Lower lobe of right lung (tissue), 2 donors: Measurements from ENCODE around the gene SLIT3. TPM values are rescaled to one million over a fixed set of nuclear protein-coding genes. Genes with fewer than 3 reads are reported as not detected.
A peak's percentile ranks its signal among the peaks of the same experiment; 100 is the strongest.

Experiments used
- ATAC-seq, 2 donors: fragments of 200-7000 bp; cut with Tn5 transposase; one replicate each; pipeline ENCODE4 v1.9.1; 2020 to 2022; ENCODE audit warnings: mild to moderate bottlenecking in 2 of 2, moderate library complexity in 2 of 2
- DNase-seq: peaks from one replicate; pipeline ENCODE4 v3.0.0-alpha.2; 2020
- H3K27ac ChIP-seq: fragments of 200-600 bp; one replicate; pipeline ENCODE4 v1.8.0; 2022
- H3K27me3 ChIP-seq: fragments of 200-600 bp; one replicate; pipeline ENCODE4 v1.8.0; 2022; ENCODE audit warnings: low read depth
- H3K36me3 ChIP-seq: fragments of 200-600 bp; one replicate; pipeline ENCODE4 v1.8.0; 2022; ENCODE audit warnings: mild to moderate bottlenecking
- H3K4me1 ChIP-seq: fragments of 200-600 bp; one replicate; pipeline ENCODE4 v1.8.0; 2022
- H3K4me3 ChIP-seq: fragments of 200-600 bp; one replicate; pipeline ENCODE4 v1.8.0; 2022; ENCODE audit warnings: mild to moderate bottlenecking
- H3K9me3 ChIP-seq: fragments of 200-600 bp; one replicate; pipeline ENCODE4 v1.8.0; 2022
- intact Hi-C: fragments of 100-400 bp; cut with DNase I; formaldehyde crosslinking; loops from one replicate; pipeline ENCODE4 v1.11.0; 2022
- total RNA-seq: library from RNA; stranded (reverse); fragmentation: NEBNext Ultra II Directional; extraction: Animal tissue kit (Norgen Biotek cat#: 25700); gene quantifications from one replicate; pipeline ENCODE4 v1.2.1, GENCODE V29; 2021
- TF ChIP-seq, protein P1 (sequence below): fragments of 200-600 bp; IDR thresholded peaks from one replicate; pipeline ENCODE4 v1.8.0; 2022; ENCODE audit warnings: antibody characterized with exemption, mild to moderate bottlenecking
- donor health status: DM: no; HTN: yes; CAD: no; lungs with severe emphysema.

The SLIT3 gene
- total RNA-seq, 1 donor from 2014 or later: 48.6 TPM

DNA sequence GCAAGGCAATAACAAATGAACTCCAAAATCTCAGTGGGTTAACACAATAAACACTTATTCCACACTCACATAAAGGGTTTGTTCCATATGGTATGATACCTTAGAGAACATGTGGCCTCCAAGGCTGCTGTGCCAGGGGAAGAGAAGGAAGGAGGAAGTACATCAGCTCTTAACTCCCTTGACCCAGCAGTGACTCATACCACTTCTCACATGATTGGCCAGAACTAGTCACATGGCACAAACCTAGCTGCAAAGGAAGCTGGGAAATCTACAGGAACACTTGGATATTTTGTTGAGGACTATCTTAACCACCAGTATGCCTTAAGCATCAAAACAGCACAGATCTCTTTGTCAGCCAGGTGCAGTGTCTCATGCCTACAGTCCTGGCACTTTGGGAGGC, 99.3 kb downstream of the SLIT3 start:
- ATAC-seq (no peak), DNase-seq (no peak)
- Histone ChIP-seq H3K36me3 (no peaks in the 10 kb centered on the region), H3K4me3 (no peak overlapping the region), H3K27ac (no peak overlapping the region), H3K27me3 (no peaks in the 10 kb centered on the region), H3K9me3 (peaks cover 3% of the 10 kb centered on the region), H3K4me1 (no peaks in the 10 kb centered on the region)
- TF ChIP-seq, protein P1, sequence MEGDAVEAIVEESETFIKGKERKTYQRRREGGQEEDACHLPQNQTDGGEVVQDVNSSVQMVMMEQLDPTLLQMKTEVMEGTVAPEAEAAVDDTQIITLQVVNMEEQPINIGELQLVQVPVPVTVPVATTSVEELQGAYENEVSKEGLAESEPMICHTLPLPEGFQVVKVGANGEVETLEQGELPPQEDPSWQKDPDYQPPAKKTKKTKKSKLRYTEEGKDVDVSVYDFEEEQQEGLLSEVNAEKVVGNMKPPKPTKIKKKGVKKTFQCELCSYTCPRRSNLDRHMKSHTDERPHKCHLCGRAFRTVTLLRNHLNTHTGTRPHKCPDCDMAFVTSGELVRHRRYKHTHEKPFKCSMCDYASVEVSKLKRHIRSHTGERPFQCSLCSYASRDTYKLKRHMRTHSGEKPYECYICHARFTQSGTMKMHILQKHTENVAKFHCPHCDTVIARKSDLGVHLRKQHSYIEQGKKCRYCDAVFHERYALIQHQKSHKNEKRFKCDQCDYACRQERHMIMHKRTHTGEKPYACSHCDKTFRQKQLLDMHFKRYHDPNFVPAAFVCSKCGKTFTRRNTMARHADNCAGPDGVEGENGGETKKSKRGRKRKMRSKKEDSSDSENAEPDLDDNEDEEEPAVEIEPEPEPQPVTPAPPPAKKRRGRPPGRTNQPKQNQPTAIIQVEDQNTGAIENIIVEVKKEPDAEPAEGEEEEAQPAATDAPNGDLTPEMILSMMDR: no peak
- intact Hi-C loops: no loop called here

DNA sequence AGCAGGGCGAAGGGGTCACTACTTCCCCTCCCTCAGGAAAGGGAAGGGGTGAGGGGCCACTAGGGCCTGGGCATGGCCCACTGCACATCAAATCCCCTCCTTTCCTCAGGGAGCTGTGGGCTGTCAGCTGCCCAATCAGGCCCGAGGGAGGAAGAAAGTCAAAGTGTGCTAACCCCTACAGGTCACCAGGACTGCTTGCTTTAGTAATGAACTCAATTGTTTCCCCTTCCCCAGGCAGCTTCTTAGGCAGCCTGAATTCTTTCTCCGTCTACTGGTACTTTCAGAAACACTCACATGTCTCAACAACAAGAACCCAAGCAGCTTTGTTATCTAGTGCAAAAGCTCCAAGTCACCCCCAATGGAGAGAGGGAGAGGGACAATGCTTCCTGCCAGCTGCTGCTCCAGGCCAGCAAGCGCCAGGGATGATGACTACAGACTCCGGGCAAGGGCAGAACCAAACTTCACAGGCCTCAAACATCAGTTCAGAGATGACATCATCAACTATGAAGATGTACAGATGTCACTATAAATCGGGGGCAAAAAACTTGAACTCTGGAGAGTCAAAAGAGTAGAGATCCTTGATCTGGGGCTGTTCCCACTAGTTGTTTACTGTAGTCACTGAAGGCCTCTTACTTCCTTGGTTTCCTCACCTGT, 100.7 kb downstream of the SLIT3 start:
- no peak overlapping the region for H3K27ac ChIP-seq
- no peaks in the 10 kb centered on the region for H3K4me1 ChIP-seq
- H3K36me3 ChIP-seq: no peaks in the 10 kb centered on the region
- TF ChIP-seq, protein P1: no peak
- no peaks in the 10 kb centered on the region for H3K27me3 ChIP-seq
- DNase-seq (no peak), ATAC-seq (no peak)
- intact Hi-C loops: no loop called here
- peaks cover 3% of the 10 kb centered on the region for H3K9me3 ChIP-seq
- H3K4me3 ChIP-seq: no peak overlapping the region

DNA sequence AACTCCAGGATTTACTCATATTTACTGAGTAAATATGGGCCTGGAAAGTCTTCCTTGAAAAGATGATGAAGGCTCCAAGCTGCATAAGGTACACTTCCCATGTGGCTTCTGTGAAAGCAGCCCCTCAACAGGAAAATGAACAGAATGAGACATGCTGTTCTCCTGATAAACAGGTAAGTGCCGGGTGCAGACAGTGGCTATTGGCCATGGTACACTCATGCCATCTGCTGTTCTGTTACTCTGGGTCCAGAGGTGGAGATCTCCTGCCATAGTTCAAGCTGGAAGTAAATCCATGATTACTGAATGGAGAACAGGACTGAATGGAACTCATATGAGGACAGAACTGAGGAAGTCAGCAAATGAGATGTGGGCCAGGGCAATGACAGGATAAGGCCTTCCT, 103.6 kb downstream of the SLIT3 start:
- ATAC-seq (peak; percentile 51 to 77), DNase-seq (no peak)
- no peak overlapping the region for H3K27ac ChIP-seq

DNA sequence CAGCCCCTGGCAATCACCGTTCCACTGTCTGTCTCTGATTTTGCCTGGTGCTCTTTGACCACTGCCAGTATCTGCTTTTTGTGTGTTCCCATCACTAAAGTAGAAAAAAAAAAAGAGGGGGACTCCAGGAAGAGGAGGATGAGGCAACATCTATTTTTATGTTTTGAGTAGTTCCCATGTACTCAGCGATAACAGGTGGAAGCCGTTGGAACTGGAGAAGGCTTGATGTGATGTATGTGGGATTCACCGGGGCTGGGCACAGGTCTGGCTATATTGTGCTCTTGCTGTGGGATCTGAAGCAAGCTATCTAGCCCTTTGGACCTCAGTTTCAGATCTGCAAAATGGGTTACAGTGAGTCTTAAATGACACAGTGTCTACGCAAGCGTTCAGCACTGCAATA, 104.9 kb downstream of the SLIT3 start:
- Histone ChIP-seq H3K27ac (no peak overlapping the region), H3K9me3 (no peaks in the 10 kb centered on the region), H3K27me3 (no peaks in the 10 kb centered on the region), H3K36me3 (no peaks in the 10 kb centered on the region), H3K4me3 (no peak overlapping the region), H3K4me1 (peaks cover 1% of the 10 kb centered on the region)
- intact Hi-C loops: no loop called here
- ATAC-seq (no peak), DNase-seq (no peak)
- TF ChIP-seq, protein P1: no peak

More for the DNA sequence above, 103.6 kb downstream of the SLIT3 start:
- intact Hi-C loops: no loop called here
- TF ChIP-seq, protein P1: peak; percentile 26
- H3K4me1 ChIP-seq: no peaks in the 10 kb centered on the region
- H3K27me3 ChIP-seq: no peaks in the 10 kb centered on the region
- H3K4me3 ChIP-seq: no peak overlapping the region
- H3K36me3 ChIP-seq: no peaks in the 10 kb centered on the region
- peaks cover 3% of the 10 kb centered on the region for H3K9me3 ChIP-seq

DNA sequence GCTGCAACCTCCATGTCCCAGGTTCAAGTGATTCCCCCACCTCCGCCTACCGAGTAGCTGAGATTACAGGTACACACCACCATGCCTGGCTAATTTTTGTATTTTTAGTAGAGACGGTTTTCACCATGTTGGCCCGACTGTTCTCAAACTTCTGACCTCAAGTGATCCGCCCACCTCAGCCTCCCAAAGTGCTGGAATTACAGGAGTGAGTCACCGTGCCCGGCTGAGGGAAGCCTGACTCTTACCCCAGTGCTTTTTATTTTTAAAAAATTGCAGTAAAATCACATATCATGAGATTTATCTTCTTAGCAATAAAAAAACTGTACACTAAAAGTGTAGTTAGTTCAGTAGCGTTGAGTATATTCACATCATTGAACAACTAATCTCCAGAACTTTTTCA, 105.3 kb downstream of the SLIT3 start:
- intact Hi-C loops: no loop called here
- Histone ChIP-seq H3K27me3 (no peaks in the 10 kb centered on the region), H3K4me1 (peaks cover 6% of the 10 kb centered on the region), H3K9me3 (no peaks in the 10 kb centered on the region), H3K27ac (no peak overlapping the region), H3K36me3 (no peaks in the 10 kb centered on the region), H3K4me3 (no peak overlapping the region)
- no peak for DNase-seq
- no peak for ATAC-seq
- TF ChIP-seq, protein P1: no peak
